ENCODE measurements around the gene SSR2. TPM values are rescaled to one million over a fixed set of nuclear protein-coding genes. Genes with fewer than 3 reads are reported as not detected.

Gene SSR2
- total RNA-seq, 1 donor from 2014 or later, result 207 TPM

DNA sequence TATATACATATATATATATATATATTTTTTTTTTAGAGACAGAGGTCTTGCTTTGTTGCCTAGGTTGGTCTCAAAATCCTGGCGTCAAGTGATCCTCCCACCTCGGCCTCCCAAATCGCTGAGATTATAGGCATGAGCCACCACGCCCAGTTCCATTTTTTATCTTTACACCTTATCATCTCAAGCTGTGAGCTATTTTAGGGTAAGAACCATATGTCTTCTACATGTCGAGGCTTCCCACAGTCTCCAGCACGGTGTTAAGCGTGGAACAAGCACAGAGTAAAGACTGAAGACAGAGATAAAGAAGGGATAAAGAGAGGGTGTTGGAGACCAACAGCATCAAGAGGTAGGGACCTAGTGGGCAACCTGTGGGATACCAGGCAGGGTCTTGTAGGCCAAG, 56.6 kb downstream of the SSR2 start:
- Histone ChIP-seq H3K9me3 (no peaks in the 10 kb centered on the region), H3K4me3 (no peak overlapping the region), H3K36me3 (peaks cover 99% of the 10 kb centered on the region), H3K4me1 (peaks cover 67% of the 10 kb centered on the region), H3K27ac (no peak overlapping the region), H3K27me3 (ENCODE audit: low read depth) (no peaks in the 10 kb centered on the region)
- TF ChIP-seq, protein P1, sequence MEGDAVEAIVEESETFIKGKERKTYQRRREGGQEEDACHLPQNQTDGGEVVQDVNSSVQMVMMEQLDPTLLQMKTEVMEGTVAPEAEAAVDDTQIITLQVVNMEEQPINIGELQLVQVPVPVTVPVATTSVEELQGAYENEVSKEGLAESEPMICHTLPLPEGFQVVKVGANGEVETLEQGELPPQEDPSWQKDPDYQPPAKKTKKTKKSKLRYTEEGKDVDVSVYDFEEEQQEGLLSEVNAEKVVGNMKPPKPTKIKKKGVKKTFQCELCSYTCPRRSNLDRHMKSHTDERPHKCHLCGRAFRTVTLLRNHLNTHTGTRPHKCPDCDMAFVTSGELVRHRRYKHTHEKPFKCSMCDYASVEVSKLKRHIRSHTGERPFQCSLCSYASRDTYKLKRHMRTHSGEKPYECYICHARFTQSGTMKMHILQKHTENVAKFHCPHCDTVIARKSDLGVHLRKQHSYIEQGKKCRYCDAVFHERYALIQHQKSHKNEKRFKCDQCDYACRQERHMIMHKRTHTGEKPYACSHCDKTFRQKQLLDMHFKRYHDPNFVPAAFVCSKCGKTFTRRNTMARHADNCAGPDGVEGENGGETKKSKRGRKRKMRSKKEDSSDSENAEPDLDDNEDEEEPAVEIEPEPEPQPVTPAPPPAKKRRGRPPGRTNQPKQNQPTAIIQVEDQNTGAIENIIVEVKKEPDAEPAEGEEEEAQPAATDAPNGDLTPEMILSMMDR (IDR thresholded peaks at IDR 0.05), result no peak
- ATAC-seq (no peak), DNase-seq (no peak)
- intact Hi-C loops (cut with DNase I), result no loop called here

DNA sequence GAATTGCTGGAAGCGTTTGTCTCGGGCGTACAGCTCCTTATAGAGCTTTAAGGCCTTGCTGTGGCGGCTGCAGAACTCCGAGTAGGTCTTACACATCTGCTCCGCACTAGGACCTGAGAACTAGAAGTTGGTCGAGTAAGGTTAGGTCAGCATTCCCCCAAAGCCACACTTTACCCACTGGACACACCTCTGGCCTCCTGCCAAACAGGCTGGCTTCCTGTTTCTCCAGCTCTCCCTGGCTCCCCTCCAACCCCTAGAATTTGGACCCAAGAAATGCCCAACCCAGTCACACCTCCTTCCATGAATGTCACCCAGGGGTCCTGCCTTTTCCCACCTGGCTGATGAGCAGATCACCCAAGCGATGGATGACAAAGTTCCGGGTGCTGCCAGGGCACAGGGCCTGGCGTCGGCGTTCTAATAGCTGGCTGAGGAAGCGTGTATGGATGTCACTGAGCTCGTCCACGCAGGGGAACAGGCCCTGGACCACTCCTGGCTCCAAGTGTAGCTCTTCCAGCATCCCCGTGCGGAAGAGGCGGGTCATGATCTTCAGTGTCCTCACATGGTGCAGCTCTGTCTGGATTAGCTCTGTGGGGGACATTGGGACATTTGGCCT, 58.0 kb downstream of the SSR2 start:
- no peak overlapping the region for H3K4me3 ChIP-seq
- H3K36me3 ChIP-seq, result peaks cover 100% of the 10 kb centered on the region
- H3K27ac ChIP-seq, result peak overlapping the region; percentile 68
- no peaks in the 10 kb centered on the region for H3K9me3 ChIP-seq
- DNase-seq (peak; percentile 67), ATAC-seq (peak in 1 of 2 donors; percentile 16)
- intact Hi-C loops (cut with DNase I), result no loop called here
- H3K4me1 ChIP-seq, result peaks cover 52% of the 10 kb centered on the region
- TF ChIP-seq, protein P1 (IDR thresholded peaks at IDR 0.05), result no peak
- H3K27me3 ChIP-seq (ENCODE audit: low read depth), result no peaks in the 10 kb centered on the region

DNA sequence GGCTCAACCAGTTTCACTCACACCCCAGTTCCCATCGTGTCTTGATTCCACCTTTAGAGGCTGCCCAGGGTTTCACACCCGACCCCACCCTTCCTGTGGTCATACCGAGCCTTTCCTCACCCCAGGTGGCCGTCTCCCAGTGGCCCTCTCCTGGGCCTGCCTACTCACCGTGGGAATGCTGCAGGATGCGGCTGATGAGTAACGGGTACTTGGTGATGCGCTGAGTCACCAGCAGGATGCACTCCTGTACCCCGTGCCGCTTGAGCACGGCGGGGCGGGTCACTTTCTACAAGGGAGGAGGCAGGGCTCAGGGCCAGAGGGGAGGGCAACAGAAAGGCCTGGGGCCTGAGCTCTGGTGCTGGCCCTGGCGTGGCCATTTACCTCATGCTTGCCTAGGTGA, 58.8 kb downstream of the SSR2 start:
- ATAC-seq (peak; percentile 59 to 82), DNase-seq (no peak)
- Histone ChIP-seq H3K9me3 (no peaks in the 10 kb centered on the region), H3K27me3 (ENCODE audit: low read depth) (no peaks in the 10 kb centered on the region), H3K36me3 (peaks cover 100% of the 10 kb centered on the region), H3K4me1 (peaks cover 45% of the 10 kb centered on the region), H3K27ac (peak overlapping the region; percentile 68), H3K4me3 (no peak overlapping the region)
- intact Hi-C loops (cut with DNase I), result no loop called here
- TF ChIP-seq, protein P1 (IDR thresholded peaks at IDR 0.05), result peak; percentile 34

DNA sequence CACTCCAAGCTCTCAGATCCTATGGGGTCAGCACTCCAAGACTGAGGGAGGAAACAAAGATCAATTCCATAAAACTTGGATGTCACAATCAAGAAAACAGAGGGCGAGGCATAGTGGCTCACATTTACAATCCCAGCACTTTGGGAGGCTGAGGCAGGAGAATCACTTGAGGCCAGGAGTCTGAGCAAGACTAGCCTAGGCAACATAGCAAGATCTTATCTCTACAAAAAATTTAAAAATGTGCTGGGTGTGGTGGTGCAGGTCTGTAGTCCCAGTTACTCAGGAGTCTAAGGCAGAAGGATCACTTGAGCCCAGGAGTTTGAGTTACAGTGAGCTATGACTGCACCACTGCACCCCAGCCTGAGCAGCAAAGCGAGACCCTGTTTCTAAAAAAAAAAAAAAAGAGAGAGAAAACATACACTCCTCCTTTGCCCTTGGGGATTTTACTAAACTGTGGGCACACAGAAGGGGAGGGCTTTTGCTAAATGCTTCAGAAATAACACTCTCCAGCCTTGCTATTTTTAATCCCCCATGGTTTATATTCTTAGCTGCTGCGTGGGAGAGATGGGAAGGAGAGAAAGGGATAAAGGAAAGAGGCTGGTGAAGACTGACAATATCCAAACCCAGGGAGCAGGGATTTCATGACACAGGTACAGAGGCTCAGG, 60.5 kb downstream of the SSR2 start:
- peaks cover 100% of the 10 kb centered on the region for H3K36me3 ChIP-seq
- DNase-seq, result no peak
- H3K4me3 ChIP-seq, result no peak overlapping the region
- peaks cover 27% of the 10 kb centered on the region for H3K4me1 ChIP-seq
- TF ChIP-seq, protein P1 (IDR thresholded peaks at IDR 0.05), result no peak
- no peaks in the 10 kb centered on the region for H3K27me3 ChIP-seq (ENCODE audit: low read depth)
- no peak for ATAC-seq
- no peak overlapping the region for H3K27ac ChIP-seq
- no peaks in the 10 kb centered on the region for H3K9me3 ChIP-seq
- intact Hi-C loops (cut with DNase I), result no loop called here

Other genes starting within 250 kb of the SSR2 start
- 46.9 TPM for gene GON4L, start 163.7 kb downstream of the SSR2 start, total RNA-seq
- gene SYT11, start 161.4 kb downstream of the SSR2 start, total RNA-seq, result 9.6 TPM
- gene RIT1, start 109.6 kb downstream of the SSR2 start, total RNA-seq, result 56.4 TPM
- gene KHDC4, start 86.5 kb downstream of the SSR2 start, total RNA-seq, result 42.8 TPM
- gene RXFP4, start 79.3 kb downstream of the SSR2 start, total RNA-seq, result not detected
- gene ARHGEF2, start 42.4 kb downstream of the SSR2 start, total RNA-seq, result 252 TPM
- 32.5 TPM for gene UBQLN4, start 32.8 kb upstream of the SSR2 start, total RNA-seq
- 66.5 TPM for gene LAMTOR2, start 33.8 kb upstream of the SSR2 start, total RNA-seq
- 58.0 TPM for gene RAB25, start 40.2 kb upstream of the SSR2 start, total RNA-seq
- 0.74 TPM for gene MEX3A, start 61.5 kb upstream of the SSR2 start, total RNA-seq
- 235 TPM for gene LMNA, start 93.8 kb upstream of the SSR2 start, total RNA-seq
- gene SEMA4A, start 132.6 kb upstream of the SSR2 start, total RNA-seq, result 28.9 TPM
- gene SLC25A44, start 173.2 kb upstream of the SSR2 start, total RNA-seq, result 17.7 TPM
- gene PMF1, start 192.1 kb upstream of the SSR2 start, total RNA-seq, result 45.3 TPM
- gene BGLAP, start 221.2 kb upstream of the SSR2 start, total RNA-seq, result 4.8 TPM
- gene PAQR6, start 227.1 kb upstream of the SSR2 start, total RNA-seq, result 2.3 TPM

Measured in lower lobe of right lung (tissue), 2 donors.